Cerebellar nuclear complex (tissue), 1 donor: ENCODE results near the gene CPNE9.
A peak's percentile ranks its signal among the peaks of the same experiment; 100 is the strongest.
"Not testable (repeated sequence)": the region's sequence is repeated elsewhere in the genome, so short reads cannot be mapped to it uniquely, and the experiment has no call there.

Experiments
- DNase-seq, 2 experiments: peaks; one replicate each; lab custom pipeline; 2025; lab: John Stamatoyannopoulos, UW

The CPNE9 gene

GRCh38 chr3:9748031-9748430, 44.4 kb downstream of the CPNE9 start:
- DNase-seq: no peak

- DNase-seq: no peak
These were observed 45.6 kb downstream of the CPNE9 start for GRCh38 chr3:9749296-9749644.

- DNase-seq: peak; percentile 66 to 83
These were observed 46.3 kb downstream of the CPNE9 start, which contains the start of gene OGG1 for GRCh38 chr3:9749645-9750555. TSS of gene OGG1 (plus strand) at chr3:9749952. CDS start at chr3:9750287, 335 bp downstream.

- no peak for DNase-seq
These were observed 47.2 kb downstream of the CPNE9 start for GRCh38 chr3:9750556-9751411.

GRCh38 chr3:9754678-9755077, 51.0 kb downstream of the CPNE9 start:
- DNase-seq: no peak

GRCh38 chr3:9757427-9757826, 53.8 kb downstream of the CPNE9 start:
- DNase-seq: no peak

- no peak for DNase-seq
These were observed 57.3 kb downstream of the CPNE9 start for GRCh38 chr3:9760779-9761505.

GRCh38 chr3:9761919-9762318, 58.3 kb downstream of the CPNE9 start:
- DNase-seq: no peak

- no peak for DNase-seq
These were observed 59.2 kb downstream of the CPNE9 start for GRCh38 chr3:9762871-9763270.

GRCh38 chr3:9765865-9766264, 62.2 kb downstream of the CPNE9 start:
- DNase-seq: no peak

- no peak for DNase-seq
These were observed 63.8 kb downstream of the CPNE9 start for GRCh38 chr3:9767418-9767817.

- no peak for DNase-seq
These were observed 64.6 kb downstream of the CPNE9 start for GRCh38 chr3:9768141-9768775.

GRCh38 chr3:9769012-9769411, 65.4 kb downstream of the CPNE9 start:
- no peak for DNase-seq

- DNase-seq: peak in 1 of 2 experiments; percentile 47
These were observed 66.0 kb downstream of the CPNE9 start, which contains the start of gene CAMK1 for GRCh38 chr3:9769426-9770275. TSS of gene CAMK1 (minus strand) at chr3:9769947. CDS start at chr3:9767749, 2,198 bp downstream.

GRCh38 chr3:9770276-9770812, 66.7 kb downstream of the CPNE9 start:
- DNase-seq: peak in 1 of 2 experiments; percentile 6

- not testable (repeated sequence) for DNase-seq
These were observed 67.4 kb downstream of the CPNE9 start for GRCh38 chr3:9771007-9771406.

- DNase-seq: no peak
These were observed 73.5 kb downstream of the CPNE9 start for GRCh38 chr3:9776896-9777693.

GRCh38 chr3:9777694-9778021, 74.0 kb downstream of the CPNE9 start:
- DNase-seq: no peak
